ENCODE results near the gene WNT3A.

GRCh38 chr1:228020686-228021354, 14.0 kb downstream of the WNT3A start:
- TF ChIP-seq EZH2phosphoT487 (IDR thresholded peaks at IDR 0.05; ENCODE audit: borderline replicate concordance, low read length) = no peak
- TF ChIP-seq, protein P1, sequence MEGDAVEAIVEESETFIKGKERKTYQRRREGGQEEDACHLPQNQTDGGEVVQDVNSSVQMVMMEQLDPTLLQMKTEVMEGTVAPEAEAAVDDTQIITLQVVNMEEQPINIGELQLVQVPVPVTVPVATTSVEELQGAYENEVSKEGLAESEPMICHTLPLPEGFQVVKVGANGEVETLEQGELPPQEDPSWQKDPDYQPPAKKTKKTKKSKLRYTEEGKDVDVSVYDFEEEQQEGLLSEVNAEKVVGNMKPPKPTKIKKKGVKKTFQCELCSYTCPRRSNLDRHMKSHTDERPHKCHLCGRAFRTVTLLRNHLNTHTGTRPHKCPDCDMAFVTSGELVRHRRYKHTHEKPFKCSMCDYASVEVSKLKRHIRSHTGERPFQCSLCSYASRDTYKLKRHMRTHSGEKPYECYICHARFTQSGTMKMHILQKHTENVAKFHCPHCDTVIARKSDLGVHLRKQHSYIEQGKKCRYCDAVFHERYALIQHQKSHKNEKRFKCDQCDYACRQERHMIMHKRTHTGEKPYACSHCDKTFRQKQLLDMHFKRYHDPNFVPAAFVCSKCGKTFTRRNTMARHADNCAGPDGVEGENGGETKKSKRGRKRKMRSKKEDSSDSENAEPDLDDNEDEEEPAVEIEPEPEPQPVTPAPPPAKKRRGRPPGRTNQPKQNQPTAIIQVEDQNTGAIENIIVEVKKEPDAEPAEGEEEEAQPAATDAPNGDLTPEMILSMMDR (conservative IDR thresholded peaks at IDR 0.05; ENCODE audit: low read depth, low read length) = no peak

Measured in PC-3 (cell line).